ENCODE results near the gene STN1. TPM values are rescaled to one million over a fixed set of nuclear protein-coding genes. Genes with fewer than 3 reads are reported as not detected.

STN1 gene
- total and polyA plus RNA-seq, 2 of the 8 experiments (the other 6 are each of a cell fraction or from before 2014, with no cell fraction given): 10.1 to 12.4 TPM

GRCh38 chr10:103966671-103967447, 48.9 kb upstream of the STN1 start, which contains the start of gene SLK (continued):
- TF ChIP-seq MAFK (IDR thresholded peaks at IDR 0.05; ENCODE audit: low read depth, low read length) (no peak), ASH2L (IDR thresholded peaks at IDR 0.05; ENCODE audit: low read length) (peak; percentile 77), EGR1 (IDR thresholded peaks at IDR 0.05; ENCODE audit: borderline replicate concordance, low read depth, low read length) (no peak), POLR2AphosphoS5 (IDR thresholded peaks at IDR 0.05; ENCODE audit: low read depth, low read length) (0 out of 2 replicates have a peak, but pooled peaks have one; percentile 19), SIN3A (conservative IDR thresholded peaks at IDR 0.05 in 1 of 2, IDR thresholded peaks at IDR 0.05 in 1 of 2; ENCODE audit: low read depth in 1 of 2, low read length in 2 of 2) (no peak; a peak in 2 of 4 replicates), ZNF274 (IDR thresholded peaks at IDR 0.05; ENCODE audit: borderline replicate concordance, extremely low read depth, low read length) (no peak), CHD7 (IDR thresholded peaks at IDR 0.05; ENCODE audit: insufficient replicate concordance, low read length) (no peak), BCL11A (IDR thresholded peaks at IDR 0.05; ENCODE audit: low read depth in 2 of 2, low read length in 2 of 2) (no peak), RNF2 (IDR thresholded peaks at IDR 0.05; ENCODE audit: borderline replicate concordance, low read depth, low read length, missing control alignments, poor library complexity, severe bottlenecking) (no peak), JUND (IDR thresholded peaks at IDR 0.05; ENCODE audit: low read length) (no peak)

Measured in H1 (cell line).